ENCODE measurements around the gene IL10RA. TPM values are rescaled to one million over a fixed set of nuclear protein-coding genes. Genes with fewer than 3 reads are reported as not detected.

Gene IL10RA
- total and polyA plus RNA-seq, 9 of the 15 experiments (the other 6 are each of a cell fraction or from before 2014, with no cell fraction given), result 0.17 to 17.3 (median 2.9) TPM

GRCh38 chr11:117999354-117999993 lies 13.3 kb downstream of the IL10RA start:
- intact Hi-C loops (cut with micrococcal nuclease), result no loop called here
- POLR2A ChIA-PET, result interaction anchor here (0.8 to 1.0 kb wide), 4 partner anchors 13 to 32 kb away, joined by 3 to 5 read pairs (median 4); partner anchors contain the start of gene IL10RA
- H2AFZ ChIP-seq (ENCODE audit: low read depth, low read length), result no peak overlapping the region
- TF ChIP-seq ZSCAN29 (IDR thresholded peaks at IDR 0.05) (no peak), ATF6 (CRISPR knock-in tag; IDR thresholded peaks at IDR 0.05) (no peak), ATF1 (CRISPR knock-in tag; IDR thresholded peaks at IDR 0.05) (no peak), ATF1 (tag; IDR thresholded peaks at IDR 0.05) (no peak), SIN3B (IDR thresholded peaks at IDR 0.05; ENCODE audit: low read depth) (no peak), FIP1L1 (IDR thresholded peaks at IDR 0.05; ENCODE audit: low read depth, low read length, poor library complexity, severe bottlenecking) (no peak), RCOR1 (IDR thresholded peaks at IDR 0.05; ENCODE audit: borderline replicate concordance in 1 of 2, low read depth in 2 of 2, low read length in 2 of 2) (no peak), RBFOX2 (IDR thresholded peaks at IDR 0.05; ENCODE audit: low read depth, low read length) (no peak)
- no peak overlapping the region for H3K4me2 ChIP-seq (ENCODE audit: insufficient read depth, low read length)
- H3K27me3 ChIP-seq (ENCODE audit: control insufficient read depth in 2 of 2, insufficient read depth in 2 of 2, low read length in 2 of 2), result no peaks in the 10 kb centered on the region
- H3K4me1 ChIP-seq (replicated peaks in 1 of 2; ENCODE audit: control insufficient read depth in 2 of 2, insufficient read depth in 2 of 2, low read length in 2 of 2), result peaks cover 41 to 45% of the 10 kb centered on the region in 2 experiments
- H3K4me3 ChIP-seq, result no peak overlapping the region
- peaks cover 18% of the 10 kb centered on the region; the same call in 2 of the 3 replicates for H3K36me3 ChIP-seq (ENCODE audit: control insufficient read depth, insufficient read depth, low read length)
- DNase-seq (ENCODE audit: extremely low read depth in 1 of 4, low spot score in 3 of 4) (no peak), ATAC-seq (no peak), FAIRE-seq (no peak)
- H4K20me1 ChIP-seq (replicated peaks; ENCODE audit: control insufficient read depth, insufficient read depth, low read length), result no peaks in the 10 kb centered on the region
- BruUV-seq (replicated peaks), result no TSS peak
- 58% methylated on average over 3 of the region's 3 CpGs for WGBS (ENCODE audit: insufficient coverage, low coverage, missing lambda C conversion rate)
- H3K27ac ChIP-seq (ENCODE audit: extremely low read depth, low read depth, low read length), result no peak overlapping the region
- H3K79me2 ChIP-seq (ENCODE audit: control insufficient read depth, insufficient read depth, low read length), result no peaks in the 10 kb centered on the region
- no peaks in the 10 kb centered on the region for H3K9me1 ChIP-seq (ENCODE audit: control insufficient read depth, insufficient read depth, low read length)
- H3K9me3 ChIP-seq (replicated peaks; ENCODE audit: control insufficient read depth, insufficient read depth, low read depth, low read length), result no peaks in the 10 kb centered on the region; the same call in 1 of the 2 replicates
- in situ Hi-C loops (cut with MboI), result no loop called here
- CTCF ChIA-PET (ENCODE audit: low intra/inter-chr PET ratio), result no interaction called here
- peak overlapping the region in 1 of 2 experiments; percentile 66; a peak in 2 of 4 replicates for H3K9ac ChIP-seq (ENCODE audit: insufficient read depth in 1 of 2, low read depth in 2 of 2, low read length in 2 of 2)
